Stimulated activated CD8-positive, alpha-beta memory T cell treated with anti-CD3 and anti-CD28 coated beads, Interleukin-12 subunit alpha, Interleukin-12 subunit beta, amount 100 ng/mL, for 4 hours (primary cell): Measurements from ENCODE around the gene BIN1.

ENCODE experiments used
- DNase-seq: peaks from one replicate; pipeline ENCODE4 v3.0.0-alpha.2; 2020; ENCODE audit warnings: low read depth

BIN1 gene

DNA sequence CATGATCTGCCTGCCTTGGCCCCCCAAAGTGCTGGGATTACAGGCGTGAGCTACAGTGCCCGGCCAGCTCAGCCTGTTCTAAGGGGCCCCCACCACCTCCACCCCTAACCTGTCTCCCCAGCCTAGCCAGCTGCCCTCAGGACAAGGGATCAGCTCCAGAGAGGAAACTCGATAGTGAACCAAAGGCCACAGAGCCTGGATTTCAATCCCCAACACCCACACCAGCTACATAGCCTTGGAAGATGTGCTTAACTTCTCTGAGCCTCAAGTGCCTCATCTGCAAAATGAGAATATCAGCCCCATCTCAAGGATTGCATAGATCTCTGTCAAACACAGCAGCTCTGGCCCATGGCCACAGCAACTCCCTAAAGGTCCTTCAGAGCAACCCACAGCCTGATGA is 32.0 kb downstream of the BIN1 start:
- no peak for DNase-seq

DNA sequence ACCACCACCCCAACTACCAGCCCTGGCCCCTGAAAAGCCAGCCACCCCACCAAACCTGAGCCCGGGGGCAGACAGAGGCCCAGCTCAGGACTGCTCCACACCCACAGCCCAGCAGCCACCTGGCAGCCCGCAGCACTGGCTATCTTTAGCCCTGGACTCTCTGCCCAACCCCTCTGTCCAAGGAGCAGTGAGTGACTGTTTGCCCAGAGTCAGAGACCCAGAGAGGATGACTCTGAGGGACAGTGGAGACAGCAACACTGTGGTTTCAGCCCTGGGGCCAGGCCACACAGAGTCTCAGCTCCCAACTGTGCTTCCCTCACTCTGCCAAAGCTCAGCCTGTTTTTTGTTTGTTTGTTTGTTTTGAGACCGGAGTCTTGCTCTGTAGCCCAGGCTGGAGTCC is 32.6 kb downstream of the BIN1 start:
- no peak for DNase-seq

DNA sequence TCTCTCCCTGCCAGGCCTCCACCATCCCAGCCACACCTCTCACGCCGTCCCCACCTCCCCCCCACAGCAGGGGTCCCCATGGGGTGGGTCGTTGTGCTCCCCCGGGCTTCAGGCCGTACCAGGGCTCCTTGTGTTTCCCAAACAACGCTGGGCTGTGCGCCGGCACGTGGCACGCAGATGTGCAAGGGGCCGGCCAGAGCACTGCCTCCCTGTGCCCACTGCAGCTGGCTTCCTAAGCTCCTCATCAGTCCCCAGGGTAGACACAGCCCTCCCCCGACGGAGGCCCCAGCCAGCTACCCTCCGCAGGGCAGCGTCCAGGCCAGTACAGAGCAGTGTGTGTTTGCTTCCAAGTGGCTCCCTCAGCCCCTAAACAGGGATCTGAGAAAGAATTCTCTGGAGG is 34.0 kb downstream of the BIN1 start:
- no peak for DNase-seq

DNA sequence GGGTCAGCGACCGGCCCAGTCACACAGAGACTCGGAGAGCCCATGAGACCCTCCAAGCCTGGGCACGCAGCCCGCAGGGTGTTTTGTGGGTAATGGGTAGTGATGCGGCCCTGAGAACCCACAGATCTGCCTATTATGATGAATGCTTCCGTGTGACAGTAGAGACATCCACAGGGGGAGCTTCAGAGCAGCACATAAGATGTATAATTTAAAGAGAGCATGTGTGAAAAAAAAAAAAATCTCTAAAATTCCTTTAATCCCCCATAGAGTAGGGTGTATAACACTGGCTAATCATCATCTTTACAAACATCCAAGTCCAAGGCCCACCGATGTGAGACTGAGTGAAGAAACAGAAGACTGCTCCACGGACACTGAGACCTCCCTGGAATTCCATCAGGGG is 34.6 kb downstream of the BIN1 start:
- DNase-seq: no peak

DNA sequence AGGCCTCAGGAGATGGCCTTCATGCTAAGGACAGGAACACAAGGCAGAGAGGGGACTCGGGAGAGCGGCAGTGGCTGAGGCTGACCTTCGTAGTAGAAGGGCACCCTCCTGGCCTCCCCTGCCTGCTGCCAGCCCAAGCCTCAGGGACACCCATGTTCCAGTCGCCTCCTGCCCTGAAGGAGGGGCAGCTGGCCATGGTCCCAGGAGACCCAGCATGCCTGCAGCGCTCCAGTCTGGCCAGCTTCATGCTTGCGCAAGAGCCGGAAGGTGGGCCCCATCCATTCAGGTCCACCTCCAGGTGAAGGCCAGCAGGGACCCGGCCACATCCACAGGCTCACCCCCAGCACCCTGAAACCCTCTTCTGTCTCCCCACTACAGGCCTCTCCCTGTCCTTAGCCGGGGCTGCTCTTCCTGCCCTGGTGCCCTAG is 35.0 kb downstream of the BIN1 start:
- no peak for DNase-seq

DNA sequence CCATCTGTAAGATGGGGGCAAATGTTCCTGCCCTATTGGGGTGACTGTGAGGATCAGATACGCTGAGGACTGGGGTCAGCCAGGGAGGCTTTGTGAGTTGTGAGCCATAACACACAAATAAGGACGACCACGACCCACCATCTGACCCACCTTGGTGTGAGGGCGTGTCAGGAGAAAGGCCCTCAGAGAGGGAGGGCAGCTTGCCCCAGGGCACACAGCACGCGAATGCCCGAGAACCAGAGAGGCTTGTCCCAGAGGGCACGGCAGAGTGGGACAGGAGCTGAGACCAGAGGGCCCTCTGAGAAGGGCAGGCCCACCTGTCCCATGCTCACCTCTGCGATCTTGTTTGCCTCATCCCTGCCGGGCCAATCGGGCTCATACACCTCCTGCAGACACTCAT is 36.7 kb downstream of the BIN1 start:
- DNase-seq: no peak

DNA sequence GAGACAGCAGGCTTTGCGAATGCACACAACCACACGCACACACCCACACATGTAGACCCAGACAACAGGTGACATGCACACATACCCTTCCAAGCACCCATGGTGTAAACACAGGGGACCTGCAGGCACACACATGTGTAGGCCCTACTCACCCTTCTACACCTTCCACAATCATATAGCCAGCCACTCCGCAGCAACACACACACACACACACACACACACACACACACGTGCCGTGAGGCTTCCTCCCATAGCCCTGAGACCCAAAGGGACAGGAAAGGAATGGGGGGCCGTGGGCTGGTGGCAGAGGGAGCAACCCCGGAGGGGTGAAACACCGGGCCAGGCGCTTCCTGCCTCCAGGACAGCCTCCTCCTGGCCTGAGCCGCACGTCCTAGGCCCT is 37.4 kb downstream of the BIN1 start:
- no peak for DNase-seq

DNA sequence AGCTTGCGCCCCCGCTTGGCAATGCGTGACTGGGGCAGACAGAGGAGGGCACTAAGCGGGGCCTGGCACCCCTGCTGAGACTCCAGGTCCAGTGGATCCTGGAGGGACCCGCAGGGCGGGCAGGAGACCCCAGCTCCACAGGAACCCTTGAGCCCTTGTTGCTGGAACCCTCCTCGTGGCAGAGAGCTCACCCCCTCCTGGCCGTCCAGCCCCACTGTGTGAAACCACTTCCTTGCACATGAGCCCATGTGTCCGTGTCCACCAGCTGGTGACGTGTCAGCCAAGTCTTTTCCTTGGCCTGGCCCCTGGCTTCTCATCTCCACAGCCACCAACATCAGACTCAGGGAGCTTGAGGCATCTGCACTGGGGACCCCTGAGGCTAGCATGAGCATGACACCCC is 38.0 kb downstream of the BIN1 start:
- no peak for DNase-seq

DNA sequence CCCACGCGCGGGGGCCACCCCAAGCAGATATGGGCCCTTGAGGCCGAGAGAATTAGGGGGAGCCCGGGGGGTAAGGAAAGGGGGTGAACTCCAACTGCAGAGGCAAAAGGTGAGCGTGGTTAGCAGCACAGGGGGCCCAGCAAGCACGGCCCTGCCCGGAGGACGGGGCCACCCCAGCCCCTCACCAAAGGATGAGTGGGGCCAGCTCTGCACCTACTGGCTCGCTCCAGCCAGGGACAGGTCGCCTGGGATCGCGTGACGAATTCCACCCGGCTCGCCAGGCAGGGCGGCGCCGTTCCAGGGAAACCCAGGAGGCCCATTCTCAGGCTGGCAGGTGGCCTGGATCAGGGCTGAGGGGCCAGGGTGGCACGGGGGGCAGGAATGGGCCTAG is 38.6 kb downstream of the BIN1 start:
- no peak for DNase-seq

DNA sequence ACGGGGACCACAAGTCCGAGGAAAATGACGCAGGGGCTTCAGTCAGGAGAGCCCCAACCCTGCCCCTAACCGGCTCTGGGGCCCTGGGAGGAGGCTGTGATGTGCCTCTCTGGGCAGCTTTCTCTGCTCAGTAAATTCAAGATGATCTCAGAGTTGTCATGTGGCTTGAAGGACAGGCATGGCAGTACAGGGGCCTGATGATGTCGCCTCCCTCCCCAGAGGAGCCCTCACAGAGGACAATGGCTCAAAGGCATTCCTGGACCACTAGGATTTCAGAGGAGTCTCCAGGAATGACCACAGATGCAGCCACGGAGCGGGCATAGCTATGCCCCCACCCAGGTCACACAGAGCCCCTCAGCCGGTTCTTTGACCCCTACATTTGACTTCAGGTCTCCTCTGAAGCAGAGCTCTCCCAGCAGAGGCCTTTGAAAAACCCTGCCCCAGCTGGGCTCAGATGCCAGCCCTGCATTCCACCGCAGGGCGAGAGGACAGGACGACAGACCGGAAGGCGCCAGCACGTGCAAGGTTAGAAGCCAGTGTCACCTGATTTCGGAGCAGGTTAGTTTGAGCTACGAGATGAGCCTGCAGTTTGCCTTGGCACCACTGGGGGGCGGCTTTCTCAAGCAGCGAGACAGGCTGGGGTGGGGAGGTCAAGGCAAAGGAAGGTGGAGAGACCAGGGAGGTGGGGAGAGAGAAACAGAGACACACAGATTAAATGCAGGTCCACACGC is 39.2 kb downstream of the BIN1 start:
- peak; percentile 42 for DNase-seq

DNA sequence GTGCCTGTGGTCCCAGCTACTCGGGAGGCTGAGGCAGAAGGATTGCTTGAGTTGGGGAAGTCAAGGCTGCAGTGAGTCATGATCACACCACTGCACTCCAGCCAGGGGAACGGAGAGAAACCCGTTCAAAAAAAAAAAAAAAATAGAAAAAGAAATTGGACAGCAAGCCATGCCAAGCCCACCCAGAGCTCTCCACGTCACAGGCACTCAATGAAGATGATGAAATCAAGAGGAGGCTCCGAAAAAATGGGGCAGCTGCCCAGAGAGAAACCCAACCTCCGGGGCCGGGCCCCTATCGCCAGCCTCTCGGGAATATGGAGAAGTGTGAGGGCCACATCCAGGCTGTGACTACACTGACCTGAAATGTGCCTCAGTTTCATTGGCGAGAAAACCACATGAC is 40.0 kb downstream of the BIN1 start:
- no peak for DNase-seq

DNA sequence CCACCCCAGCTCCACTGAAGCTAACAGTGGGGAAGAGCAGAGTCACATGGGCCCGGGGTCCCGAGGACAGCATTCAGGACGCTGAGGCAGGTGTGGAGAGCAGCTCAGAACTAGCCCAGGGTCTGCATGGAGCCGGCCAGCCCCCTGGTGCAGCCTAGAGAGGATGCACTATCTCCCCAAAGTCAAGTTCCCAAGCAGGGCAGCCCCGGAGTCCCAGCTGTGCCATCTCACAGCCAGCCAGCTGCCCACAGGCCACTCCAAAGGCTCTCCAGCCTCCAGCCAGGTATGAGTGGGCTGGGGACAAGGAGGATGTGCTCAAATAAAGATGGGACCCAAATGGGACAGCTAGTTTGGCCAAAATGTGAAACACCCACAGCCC is 41.0 kb downstream of the BIN1 start:
- no peak for DNase-seq

DNA sequence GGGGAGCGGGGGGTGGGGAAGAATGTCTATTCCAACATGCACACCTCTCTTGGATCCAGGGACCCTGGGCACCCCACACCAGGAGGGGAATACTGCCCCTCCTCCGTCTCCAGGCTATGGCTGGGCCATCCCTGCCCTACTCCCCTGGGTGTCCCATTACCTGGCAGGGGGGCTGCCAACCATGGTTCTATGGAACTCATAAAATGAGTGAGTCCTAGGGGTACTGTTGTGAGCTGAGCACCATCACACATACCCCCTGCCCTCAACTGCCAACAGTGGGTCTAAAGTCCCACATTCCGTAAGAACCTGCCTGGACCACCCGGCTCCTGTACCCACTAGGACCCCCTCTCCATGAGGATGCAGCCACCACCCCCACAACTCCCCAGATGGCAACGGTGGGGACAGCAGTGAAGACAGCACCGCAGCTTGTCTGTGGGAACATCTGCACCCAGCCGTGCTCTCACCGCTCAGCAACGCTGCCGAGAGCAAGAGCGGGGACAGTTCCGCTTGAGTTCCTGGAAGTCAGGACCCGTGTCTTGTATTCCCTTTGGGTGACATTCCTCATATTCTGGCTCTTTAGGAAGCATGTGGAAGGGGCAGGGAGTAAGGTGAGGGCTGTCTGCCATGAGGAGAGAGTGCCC is 41.5 kb downstream of the BIN1 start:
- DNase-seq: no peak

DNA sequence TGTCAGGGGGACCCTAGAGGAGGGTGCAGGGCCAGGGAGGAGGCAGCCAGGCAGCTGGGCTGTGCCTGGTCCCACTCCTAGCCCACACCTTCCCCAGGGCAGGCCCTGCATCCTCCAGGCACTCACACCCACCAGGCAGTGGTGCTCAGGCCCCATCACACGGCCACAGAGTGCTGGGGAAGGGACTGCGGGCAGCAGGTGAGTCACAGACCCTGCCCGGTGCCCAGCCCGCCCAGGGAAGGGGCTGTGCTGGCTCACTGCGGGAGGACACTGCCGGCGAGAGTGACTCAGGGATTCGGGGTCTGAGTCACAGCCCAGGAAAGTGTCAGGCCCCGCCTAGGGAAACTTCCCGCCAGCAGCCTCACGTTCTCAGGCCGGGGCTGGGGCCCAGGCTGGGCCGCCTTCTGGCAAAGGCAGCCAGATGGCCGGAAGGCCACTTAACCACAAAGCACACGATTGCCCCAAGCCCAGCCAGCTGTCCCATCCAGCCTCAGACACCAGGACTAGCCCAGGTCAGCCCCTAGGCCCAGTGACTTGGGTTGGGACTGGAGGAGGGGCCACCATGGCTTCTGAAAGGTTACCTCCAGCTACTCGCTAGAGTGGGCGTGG is 42.2 kb downstream of the BIN1 start:
- DNase-seq: peak; percentile 63

DNA sequence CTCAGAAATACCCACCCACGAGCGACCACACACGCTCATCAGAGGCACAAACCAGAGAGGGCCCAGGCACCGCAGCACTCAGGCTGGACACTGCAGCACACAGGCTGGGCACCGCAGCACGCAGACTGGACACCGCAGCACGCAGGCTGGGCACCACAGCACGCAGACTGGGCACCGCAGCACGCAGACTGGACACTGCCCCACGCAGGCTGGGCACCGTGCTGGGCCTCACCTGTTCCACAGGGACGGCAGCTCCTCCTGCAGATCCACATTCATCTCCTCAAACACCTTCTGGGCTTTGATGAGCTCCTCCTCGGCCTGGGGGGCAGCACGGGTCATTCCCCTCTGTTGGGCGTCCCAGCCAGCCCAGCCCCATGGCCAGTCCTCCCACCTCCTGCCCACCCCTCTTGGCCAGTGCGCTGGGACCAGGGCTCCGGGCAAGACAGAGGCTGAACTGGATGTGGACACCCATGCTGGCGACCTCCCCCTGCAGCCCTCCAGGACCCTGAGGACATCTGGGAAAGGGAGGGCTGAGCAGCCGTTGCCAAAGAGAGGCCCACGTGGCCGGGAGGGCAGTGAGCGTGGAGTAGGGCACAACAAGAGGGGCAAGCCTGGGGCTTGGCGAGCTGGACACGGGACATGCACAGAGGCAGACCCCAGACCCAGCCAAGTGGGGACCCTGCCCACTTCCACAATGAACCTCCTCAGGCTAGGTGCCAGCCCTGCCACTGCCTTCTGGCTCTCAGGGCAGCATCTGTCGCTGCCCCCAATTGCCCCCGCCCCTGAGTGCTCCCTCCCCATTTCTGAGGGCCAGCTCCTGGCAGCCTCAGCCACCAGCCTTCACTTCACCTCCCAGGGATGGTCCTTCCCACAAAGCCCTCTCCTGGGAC is 43.0 kb downstream of the BIN1 start:
- no peak for DNase-seq

DNA sequence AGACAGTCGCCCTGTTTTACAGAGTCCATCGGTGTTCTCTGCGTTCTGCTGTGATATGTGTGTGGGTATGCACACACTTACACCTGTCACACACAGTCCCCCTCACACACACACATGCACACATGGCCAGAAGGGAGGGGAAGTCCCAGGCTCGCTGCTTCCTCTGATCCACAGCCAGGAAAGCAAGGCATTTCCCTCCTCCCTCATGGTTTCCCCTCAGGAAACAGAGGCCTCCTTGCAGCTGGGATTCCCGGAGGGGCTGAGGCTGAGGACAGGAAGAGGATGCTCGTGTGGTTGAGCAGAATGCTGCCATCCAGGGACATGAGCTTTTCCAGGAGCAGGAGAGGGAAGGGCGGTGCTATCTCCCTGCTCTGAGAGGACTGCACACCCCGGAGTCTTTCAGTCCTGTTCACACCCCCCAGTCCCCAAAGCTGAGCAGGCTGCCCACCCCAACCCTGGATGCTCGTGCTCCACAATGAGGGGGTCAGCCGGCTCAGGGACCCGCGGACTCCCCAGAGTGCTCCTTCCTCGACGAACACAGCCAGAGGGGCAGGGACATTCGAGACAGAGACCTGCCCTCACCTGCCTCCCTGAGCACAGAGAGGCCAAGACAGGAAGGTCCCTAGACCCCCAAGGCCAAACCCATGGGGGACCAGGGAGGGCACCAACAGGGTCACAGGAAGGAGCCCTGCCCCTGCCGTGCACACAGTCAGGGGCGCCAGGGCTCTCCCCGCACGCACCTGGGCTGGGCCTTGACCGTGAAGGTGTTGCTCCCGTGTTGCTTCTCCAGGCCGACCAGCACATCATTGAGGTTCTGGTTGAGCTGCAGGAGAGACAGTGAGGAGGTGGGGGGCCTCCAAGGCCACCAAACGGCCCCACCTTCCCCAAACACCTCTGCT is 45.3 kb downstream of the BIN1 start:
- DNase-seq: no peak

DNA sequence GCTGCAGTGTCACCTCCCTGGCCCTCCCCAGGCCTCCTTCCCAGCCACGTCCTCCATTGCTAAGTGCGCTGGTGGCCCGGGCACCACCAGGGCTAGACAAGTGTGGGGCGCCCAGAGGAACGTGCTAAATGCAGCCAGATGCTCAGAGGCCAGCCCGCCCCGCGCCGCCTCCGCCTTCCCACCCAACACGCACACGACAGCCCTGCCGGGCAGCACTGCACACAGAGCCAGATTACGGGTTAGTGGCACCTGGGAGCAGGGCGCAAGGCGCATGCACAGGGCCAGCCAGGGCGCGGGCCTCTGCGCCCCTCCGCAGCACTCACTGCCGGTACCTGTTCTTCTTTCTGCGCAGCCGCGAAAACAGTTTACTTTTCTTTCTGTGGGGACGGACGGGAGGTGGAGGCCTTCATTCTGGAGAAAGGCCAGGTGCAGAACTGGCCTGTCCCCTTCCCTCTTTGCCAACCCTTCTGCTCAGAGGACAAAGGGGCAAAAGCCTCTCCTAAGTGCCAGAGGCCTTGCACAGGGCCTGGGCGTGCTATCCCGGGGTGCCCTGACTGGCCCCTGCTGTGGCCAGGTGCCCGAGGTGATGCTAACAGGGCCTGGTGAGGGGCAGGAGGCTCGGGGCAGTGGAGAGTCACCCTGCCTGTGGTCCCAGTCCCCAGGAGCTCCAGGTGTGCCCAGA is 46.5 kb downstream of the BIN1 start:
- DNase-seq: no peak

DNA sequence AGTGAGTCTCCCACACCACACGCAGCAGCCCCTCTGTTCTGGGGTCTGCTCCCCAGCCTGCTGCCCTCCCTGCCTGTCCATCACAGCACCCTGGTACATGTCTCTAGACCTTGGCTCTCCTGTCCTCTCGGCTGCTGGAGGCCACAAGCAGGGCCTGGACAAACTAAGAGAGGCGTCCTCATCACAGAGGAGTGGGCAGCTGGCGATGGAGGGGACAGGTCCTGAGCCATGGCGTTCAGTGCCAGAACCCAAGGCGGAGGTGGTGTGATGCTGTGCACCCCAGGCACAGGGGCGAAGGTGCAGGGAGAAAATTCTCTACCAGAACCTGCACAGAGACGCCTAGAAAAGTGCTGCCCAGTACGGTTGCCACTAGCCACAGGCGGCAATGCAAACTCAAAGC is 47.4 kb downstream of the BIN1 start:
- DNase-seq: no peak

DNA sequence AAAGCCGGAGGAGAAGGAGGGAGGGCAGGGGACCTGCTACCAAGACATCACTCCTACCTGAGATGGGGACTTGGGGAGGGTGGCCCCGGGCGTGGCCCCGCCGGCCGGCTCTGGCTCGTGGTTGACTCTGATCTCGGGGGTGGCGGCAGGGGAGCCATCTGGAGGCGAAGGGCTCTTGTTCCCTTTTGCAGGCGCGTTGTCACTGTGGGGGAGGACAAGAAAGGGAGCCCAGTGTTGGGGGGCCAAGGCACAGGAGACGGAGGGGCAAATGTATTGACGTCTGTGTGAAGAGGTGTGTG is 48.1 kb downstream of the BIN1 start:
- DNase-seq: no peak

DNA sequence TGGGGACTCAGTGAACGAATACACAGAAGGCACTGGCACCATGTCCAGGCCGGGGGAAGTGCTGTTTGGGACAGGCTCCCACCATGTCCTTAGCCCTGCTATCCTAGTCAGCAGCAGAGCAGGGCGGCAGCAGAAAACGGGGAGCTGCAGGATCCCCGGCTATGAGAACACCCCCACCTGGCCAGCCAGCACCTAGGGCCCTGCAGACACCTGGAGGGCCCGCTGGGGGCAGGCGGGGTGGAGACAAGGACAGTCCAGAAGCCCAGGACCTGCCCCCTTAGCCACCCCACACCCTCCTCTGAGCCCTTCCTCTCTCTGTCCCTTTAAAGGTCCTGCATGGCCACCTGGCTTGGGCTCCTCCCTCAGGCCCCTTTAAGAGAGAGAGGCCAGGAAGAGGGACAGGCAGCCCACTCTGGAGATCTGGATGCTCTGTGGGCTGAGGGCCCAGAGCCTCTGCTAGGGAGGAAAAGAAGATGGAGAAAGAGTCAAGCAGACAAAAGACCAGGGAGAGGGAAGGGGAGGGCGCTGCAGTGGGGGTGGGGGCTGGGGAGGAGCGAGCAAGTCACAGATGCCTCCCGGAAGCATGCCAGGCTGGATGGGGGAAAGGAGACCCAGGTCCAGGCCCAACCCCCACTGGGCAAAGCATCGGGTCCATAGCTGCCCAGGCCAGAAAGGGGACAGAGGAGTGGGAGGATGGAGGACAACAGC is 48.6 kb downstream of the BIN1 start:
- DNase-seq: no peak
